ENCODE results near the gene FCHSD1. TPM values are rescaled to one million over a fixed set of nuclear protein-coding genes. Genes with fewer than 3 reads are reported as not detected.

FCHSD1 gene
- 1.7 TPM for total RNA-seq

DNA sequence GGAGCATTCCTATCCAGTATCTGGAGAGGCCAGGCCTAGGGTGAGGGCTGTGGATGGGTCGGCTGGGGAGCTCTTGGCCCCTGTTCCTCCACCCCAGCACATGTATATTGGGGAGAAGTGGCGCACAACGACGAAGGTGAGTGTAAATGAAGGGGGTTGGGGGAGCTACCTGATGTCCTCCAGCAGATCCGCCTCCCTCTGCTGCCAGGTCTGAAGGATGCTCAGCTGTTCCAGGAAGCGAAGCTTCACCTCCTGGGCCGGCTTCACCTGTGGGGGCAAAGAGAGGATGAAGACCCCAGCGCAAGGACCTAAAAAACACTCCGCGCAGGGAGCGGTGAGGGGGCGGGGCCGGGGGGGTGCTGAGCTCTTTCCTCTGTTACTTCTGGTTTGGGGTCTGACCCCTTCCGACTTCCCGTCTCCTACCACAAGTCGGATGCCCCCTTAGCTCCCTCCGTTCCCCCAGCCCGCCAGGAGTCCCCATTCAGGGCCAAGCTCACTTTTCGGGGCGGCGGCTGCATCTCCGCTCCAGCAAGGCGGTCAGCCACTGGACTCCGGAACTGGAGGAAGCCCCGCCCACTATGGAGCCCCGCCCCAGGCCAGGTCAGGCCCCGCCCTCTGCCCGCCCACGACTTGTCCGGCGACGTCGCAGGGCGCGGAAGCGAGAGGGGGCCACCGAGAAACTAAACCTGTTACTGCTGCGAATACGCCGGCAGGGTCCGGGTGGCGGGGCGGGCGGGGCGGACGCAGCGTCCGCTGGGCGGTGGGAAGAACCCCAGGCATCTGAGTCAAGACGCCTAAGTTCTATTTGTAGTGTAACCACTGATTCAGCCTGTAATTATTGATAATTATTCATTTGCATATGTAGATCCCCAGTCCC is at the start of gene FCHSD1:
TSS of gene FCHSD1 (minus strand) at position 568 of the 877 bp plus-strand sequence. CDS start at position 518, 50 bp downstream.
- DNase-seq (ENCODE audit: low spot score): peak; percentile 86
- peak; percentile 96 for ATAC-seq

DNA sequence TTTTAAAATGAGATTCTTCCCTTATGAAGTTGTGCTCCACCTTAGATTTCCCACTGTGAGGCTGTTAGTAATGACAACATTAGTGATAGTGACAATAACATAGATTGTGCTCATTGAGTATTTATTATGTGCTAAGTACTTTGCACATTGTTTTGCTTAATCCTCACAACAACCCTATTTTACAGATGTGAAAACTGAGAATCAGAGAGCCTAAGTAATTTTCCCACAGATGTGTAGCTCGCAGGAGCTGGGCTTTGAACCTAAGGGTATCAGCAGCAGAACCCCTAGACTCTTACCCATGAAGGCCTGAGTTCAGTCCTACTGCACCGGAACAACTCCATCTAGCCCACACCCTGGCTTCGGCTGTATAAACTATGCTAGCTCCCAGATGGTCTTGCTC is 46.4 kb upstream of the FCHSD1 start:
- DNase-seq (ENCODE audit: low spot score): no peak

DNA sequence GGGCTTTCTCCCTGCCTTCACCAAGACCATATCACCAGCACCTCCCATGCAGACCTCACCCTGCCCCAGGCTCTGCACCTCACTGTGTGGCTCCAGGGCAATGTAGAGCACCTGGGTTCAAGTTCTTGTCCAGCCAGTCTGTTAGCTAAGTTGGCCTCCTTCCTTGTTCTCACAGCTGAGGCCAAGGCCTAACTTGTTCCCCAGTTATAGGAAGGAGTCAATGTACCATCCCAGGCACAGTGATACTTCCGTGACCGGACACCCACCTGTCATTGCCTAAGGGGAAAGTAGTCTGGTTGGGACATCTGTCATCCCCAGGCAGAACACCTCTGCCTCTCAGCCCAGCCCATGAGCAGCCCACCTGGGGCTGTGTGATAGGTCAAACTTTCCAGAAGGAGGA is 45.2 kb upstream of the FCHSD1 start:
- no peak for ATAC-seq
- no peak for DNase-seq (ENCODE audit: low spot score)

More for the DNA sequence above, 46.4 kb upstream of the FCHSD1 start:
- no peak for ATAC-seq

- DNase-seq (ENCODE audit: low spot score): no peak
- ATAC-seq: no peak
Observed at GRCh38 chr5:141695627-141696215, 44.5 kb upstream of the FCHSD1 start.

DNA sequence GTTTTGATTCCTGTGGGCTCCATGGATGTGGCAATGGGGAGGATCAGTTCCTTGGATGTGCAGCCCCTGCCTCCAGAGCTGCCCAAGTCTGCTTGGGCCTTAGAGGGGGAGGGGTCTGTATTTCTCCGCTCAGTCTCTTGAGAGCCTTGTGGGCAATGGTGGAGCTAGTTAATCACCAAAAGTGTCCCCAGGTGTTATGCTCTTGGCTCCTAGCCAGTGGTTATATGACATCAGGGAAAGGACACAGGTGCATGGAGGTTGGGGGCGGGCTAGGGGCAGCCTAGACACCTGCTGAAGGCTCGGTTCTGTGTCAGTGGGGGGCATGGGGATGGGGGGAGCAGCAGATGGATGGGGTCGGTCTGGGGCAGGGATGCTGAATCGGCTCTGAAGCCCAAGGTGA is 43.3 kb upstream of the FCHSD1 start:
- no peak for ATAC-seq
- no peak for DNase-seq (ENCODE audit: low spot score)

- ATAC-seq (no peak), DNase-seq (ENCODE audit: low spot score) (no peak)
Observed at GRCh38 chr5:141692919-141693725, 41.9 kb upstream of the FCHSD1 start.

DNA sequence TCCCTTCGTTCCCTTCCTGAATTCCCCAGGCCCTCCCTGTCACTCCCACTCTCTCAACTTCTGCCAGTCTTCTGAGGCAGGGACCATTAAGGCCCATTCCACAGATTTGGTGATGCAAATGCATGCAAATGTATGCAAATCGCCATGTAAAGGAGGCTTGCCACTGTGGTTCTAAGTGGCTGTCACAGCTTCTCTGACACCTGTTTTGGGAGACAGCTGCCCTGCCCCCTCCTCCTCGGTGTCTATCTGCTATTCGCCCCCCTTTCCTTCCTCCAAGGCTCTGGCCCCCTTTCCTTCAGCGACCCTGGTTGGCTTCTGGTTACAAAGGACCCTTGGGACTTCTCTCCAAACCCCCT is 41.3 kb upstream of the FCHSD1 start:
- ATAC-seq: no peak
- DNase-seq (ENCODE audit: low spot score): no peak

DNA sequence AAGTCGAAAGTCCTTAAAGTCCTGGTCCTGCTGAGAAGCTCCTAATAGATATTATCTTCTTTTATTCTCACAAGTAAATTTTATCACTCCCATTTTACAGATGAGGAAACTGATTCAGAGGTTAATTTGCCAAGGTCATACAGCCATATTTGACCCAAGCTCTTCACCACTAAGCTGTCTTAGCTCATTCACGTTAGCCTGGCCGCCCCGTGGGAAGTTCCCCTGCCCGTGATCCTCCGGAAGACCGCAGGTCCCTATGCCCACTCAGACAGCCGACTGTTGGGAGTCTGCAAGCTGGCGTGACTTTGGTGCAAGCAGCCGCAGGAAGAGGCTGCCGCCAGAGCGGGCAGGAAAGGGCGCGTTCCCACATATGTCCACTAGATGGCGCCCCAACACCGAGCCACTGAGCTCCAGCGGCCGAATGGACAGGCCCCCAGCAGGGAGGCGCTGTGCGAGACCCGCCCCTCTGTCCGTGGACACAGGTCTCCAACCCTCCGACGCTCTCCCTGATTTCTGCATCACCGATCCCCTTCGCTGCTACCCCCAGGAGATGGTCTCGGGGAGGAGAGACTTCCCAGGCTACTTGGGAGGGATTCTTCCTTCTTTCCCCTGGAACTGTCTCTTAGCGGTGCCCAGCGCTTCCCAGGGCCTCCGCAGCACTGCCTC is 40.8 kb upstream of the FCHSD1 start:
- peak; percentile 88 for DNase-seq (ENCODE audit: low spot score)
- peak; percentile 100 for ATAC-seq

GRCh38 chr5:141691286-141691866 is 40.2 kb upstream of the FCHSD1 start:
- ATAC-seq (no peak), DNase-seq (ENCODE audit: low spot score) (no peak)

DNA sequence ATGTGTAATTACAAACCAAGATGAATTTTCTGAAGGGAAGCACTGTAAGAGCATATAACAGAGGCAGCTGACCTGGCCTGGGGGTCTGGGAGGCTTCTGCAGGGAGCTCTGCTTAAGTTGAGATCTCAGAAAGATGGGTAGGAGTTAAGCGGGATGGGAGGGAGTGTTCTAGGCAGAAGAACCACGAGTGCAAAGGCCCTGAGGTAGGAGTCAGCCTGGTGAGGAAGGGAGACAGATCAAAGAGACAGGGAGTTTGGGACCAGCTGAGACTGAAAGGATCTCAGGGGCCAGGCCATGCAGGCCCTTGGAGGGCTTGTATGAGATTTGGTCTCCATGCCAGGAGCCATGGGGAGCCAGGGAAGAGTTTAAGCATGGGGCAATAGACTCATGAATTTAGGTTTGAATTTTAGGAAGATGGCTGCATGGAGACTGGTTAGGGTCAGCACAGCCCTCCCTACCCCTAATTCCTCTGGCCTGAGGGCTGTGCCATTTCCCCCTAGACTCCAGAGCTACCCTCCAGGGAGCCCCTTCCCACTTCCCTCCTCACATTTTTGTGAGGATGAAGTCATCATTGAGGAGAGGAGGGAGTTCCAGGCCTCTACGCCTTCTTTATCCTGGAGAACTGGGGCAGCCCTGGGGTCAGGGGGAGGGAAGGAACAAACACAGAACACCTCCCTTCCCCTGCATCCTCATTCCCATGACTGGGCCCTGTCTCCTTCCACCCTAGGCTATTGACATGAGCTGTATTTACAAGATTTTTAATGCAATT is 35.6 kb upstream of the FCHSD1 start:
- ATAC-seq (no peak), DNase-seq (ENCODE audit: low spot score) (no peak)

GRCh38 chr5:141685591-141685990 is 34.4 kb upstream of the FCHSD1 start:
- ATAC-seq (no peak), DNase-seq (ENCODE audit: low spot score) (no peak)

GRCh38 chr5:141683596-141684141 is 32.5 kb upstream of the FCHSD1 start:
- DNase-seq (ENCODE audit: low spot score) (no peak), ATAC-seq (no peak)

GRCh38 chr5:141681695-141682641 is 30.8 kb upstream of the FCHSD1 start, which contains the start of gene ARAP3:
Gene ARAP3 (minus strand): TSS chr5:141682230. CDS start chr5:141680486, 1,744 bp downstream.
- peak; percentile 90 for ATAC-seq
- DNase-seq (ENCODE audit: low spot score): peak; percentile 86

DNA sequence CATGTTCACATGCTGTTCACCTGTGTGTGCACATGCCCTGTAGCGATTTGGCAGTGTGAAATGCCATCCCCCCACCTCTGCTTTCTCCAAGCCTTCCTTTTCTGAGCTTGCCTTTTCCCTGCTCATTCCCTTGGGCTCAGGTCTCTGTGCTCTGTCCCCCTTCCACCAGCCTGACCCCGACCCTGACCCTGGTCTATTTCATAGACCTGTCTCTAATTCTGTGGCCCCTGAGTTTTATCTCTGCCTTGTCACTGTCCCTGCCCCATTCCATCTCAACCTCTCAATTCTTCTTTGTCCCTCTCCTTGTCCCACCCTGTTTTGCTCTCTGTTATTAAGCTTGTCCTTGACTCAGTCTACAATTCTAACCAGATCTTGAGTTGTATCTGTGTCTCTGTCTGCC is 30.1 kb upstream of the FCHSD1 start:
- DNase-seq (ENCODE audit: low spot score): no peak

GRCh38 chr5:141680751-141681201 is 29.6 kb upstream of the FCHSD1 start:
- DNase-seq (ENCODE audit: low spot score): no peak
- peak; percentile 37 for ATAC-seq

More for the DNA sequence above, 30.1 kb upstream of the FCHSD1 start:
- ATAC-seq: no peak

DNA sequence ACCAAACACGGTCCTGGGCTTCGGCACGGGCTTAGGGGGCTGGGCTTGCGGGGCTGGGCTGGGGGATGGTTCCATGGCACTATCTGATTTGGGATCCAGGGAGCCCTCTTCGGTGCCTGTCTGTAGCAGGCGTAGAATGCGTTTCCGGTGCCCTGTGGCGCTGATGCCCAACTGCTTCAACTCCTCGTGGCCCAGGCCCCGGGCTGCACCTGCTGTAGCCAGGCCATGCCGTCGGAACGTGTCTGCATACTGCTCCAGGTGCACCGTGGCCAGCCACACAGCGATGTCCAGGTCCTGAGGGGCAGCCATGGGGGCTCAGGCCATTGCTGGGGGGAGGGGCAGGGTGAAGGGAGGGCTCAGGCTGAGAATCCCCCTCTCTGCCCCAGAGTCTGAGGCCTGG is 29.0 kb upstream of the FCHSD1 start:
- DNase-seq (ENCODE audit: low spot score): no peak

GRCh38 chr5:141677415-141677814 is 26.2 kb upstream of the FCHSD1 start:
- DNase-seq (ENCODE audit: low spot score): no peak

More for the DNA sequence above, 29.0 kb upstream of the FCHSD1 start:
- ATAC-seq: no peak

GRCh38 chr5:141675672-141676071 is 24.5 kb upstream of the FCHSD1 start:
- no peak for ATAC-seq
- no peak for DNase-seq (ENCODE audit: low spot score)

More at GRCh38 chr5:141677415-141677814, 26.2 kb upstream of the FCHSD1 start:
- ATAC-seq: no peak
